Measurements from ENCODE around the gene SMYD1. TPM values are rescaled to one million over a fixed set of nuclear protein-coding genes. Genes with fewer than 3 reads are reported as not detected.

SMYD1 gene
- not detected in 2 replicates for total RNA-seq

GRCh38 chr2:88067598-88067997, at the start of gene SMYD1:
SMYD1 (plus strand) TSS chr2:88067825; CDS start chr2:88067865, 40 bp downstream.

GRCh38 chr2:88055371-88056128, 12.1 kb upstream of the SMYD1 start, which contains the start of gene KRCC1:
KRCC1 (minus strand) TSS chr2:88055783; CDS start chr2:88028563, 27,220 bp downstream.

GRCh38 chr2:88127888-88128653, 60.4 kb downstream of the SMYD1 start, which contains the start of gene FABP1:
FABP1 (minus strand) TSS chr2:88128062; CDS start chr2:88128017, 45 bp downstream.

Other genes starting within 250 kb of the SMYD1 start
- gene RGPD2, start 242.0 kb upstream of the SMYD1 start, total RNA-seq: 3.3 and 9.8 TPM in 2 replicates
- 78.4 TPM in 1 of 2 replicates, not detected in the other for gene RNU2-63P, start 51.3 kb upstream of the SMYD1 start, total RNA-seq
- 22.8 and 31.5 TPM in 2 replicates for gene KRCC1, start 12.0 kb upstream of the SMYD1 start, total RNA-seq
- gene FABP1, start 60.2 kb downstream of the SMYD1 start, total RNA-seq: not detected in 2 replicates
- 5.6 and 11.5 TPM in 2 replicates for gene THNSL2, start 102.5 kb downstream of the SMYD1 start, total RNA-seq

Data from smooth muscle cell of the umbilical artery (primary cell).